H9 (cell line): ENCODE results near the gene ADI1. TPM values are rescaled to one million over a fixed set of nuclear protein-coding genes. Genes with fewer than 3 reads are reported as not detected.
A peak's percentile ranks its signal among the peaks of the same experiment; 100 is the strongest.

ENCODE experiments used
- DNase-seq: peaks from one replicate; pipeline ENCODE4 v3.0.0-alpha.2; 2017
- H2AFZ ChIP-seq: one replicate; pipeline ENCODE4 v1.6.1; 2013; ENCODE audit warnings: mild to moderate bottlenecking, low read length, control low read depth, moderate library complexity
- H2AK5ac ChIP-seq: 2 replicates; pipeline ENCODE4 v1.6.1; 2013; ENCODE audit warnings: low read length, control low read depth, mixed read lengths; ENCODE audit not compliant: insufficient read length
- H2BK120ac ChIP-seq: one replicate; pipeline ENCODE4 v1.6.1; 2013; ENCODE audit warnings: low read depth, mild to moderate bottlenecking, low read length, control low read depth, inconsistent platforms; ENCODE audit not compliant: poor library complexity, severe bottlenecking
- H2BK12ac ChIP-seq: 2 replicates; pipeline ENCODE4 v1.6.1; 2013; ENCODE audit warnings: low read length, control low read depth, mixed read lengths, low read depth; ENCODE audit not compliant: insufficient read length
- H2BK15ac ChIP-seq: 2 replicates; pipeline ENCODE4 v1.6.1; 2013; ENCODE audit warnings: low read depth, low read length, control low read depth
- H2BK20ac ChIP-seq: one replicate; pipeline ENCODE4 v1.6.1; 2013; ENCODE audit warnings: low read depth, mild to moderate bottlenecking, low read length, control low read depth, inconsistent platforms; ENCODE audit not compliant: poor library complexity, severe bottlenecking
- H2BK5ac ChIP-seq: 2 replicates; pipeline ENCODE4 v1.6.1; 2013; ENCODE audit warnings: low read length, control low read depth, mixed read lengths; ENCODE audit not compliant: insufficient read length
- H3K14ac ChIP-seq: 2 replicates; pipeline ENCODE4 v1.6.1; 2013; ENCODE audit warnings: low read length, control low read depth; ENCODE audit not compliant: insufficient read depth
- H3K18ac ChIP-seq: 2 replicates; pipeline ENCODE4 v1.6.1; 2013; ENCODE audit warnings: low read depth, mild to moderate bottlenecking, mixed read lengths, low read length, control low read depth; ENCODE audit not compliant: insufficient read length
- H3K23ac ChIP-seq: 2 replicates; pipeline ENCODE4 v1.6.1; 2013; ENCODE audit warnings: low read length, control low read depth, mixed read lengths, low read depth; ENCODE audit not compliant: insufficient read length
- H3K23me2 ChIP-seq: 2 replicates; pipeline ENCODE4 v1.6.1; 2013; ENCODE audit warnings: low read depth, mild to moderate bottlenecking, mixed read lengths, low read length, control low read depth; ENCODE audit not compliant: insufficient read length, poor library complexity, severe bottlenecking
- H3K27ac ChIP-seq: 2 replicates; pipeline ENCODE4 v1.5.1; 2013; ENCODE audit warnings: low read length, control low read depth, mixed read lengths, low read depth; ENCODE audit not compliant: insufficient read length
- H3K27me3 ChIP-seq: 2 replicates; pipeline ENCODE4 v1.6.1; 2013; ENCODE audit warnings: low read length, control low read depth, inconsistent platforms; ENCODE audit not compliant: insufficient read depth
- H3K4ac ChIP-seq: 2 replicates; pipeline ENCODE4 v1.6.1; 2013; ENCODE audit warnings: low read depth, mild to moderate bottlenecking, control low read depth, inconsistent platforms, low read length, moderate library complexity
- H3K4me1 ChIP-seq: 2 replicates; pipeline ENCODE4 v1.6.1; 2013; ENCODE audit warnings: low read length, control low read depth, inconsistent platforms; ENCODE audit not compliant: insufficient read depth
- H3K4me2 ChIP-seq: 2 replicates; pipeline ENCODE4 v1.6.1; 2013; ENCODE audit warnings: low read length, control low read depth, mixed read lengths; ENCODE audit not compliant: insufficient read length, insufficient read depth
- H3K56ac ChIP-seq: 2 replicates; pipeline ENCODE4 v1.6.1; 2013; ENCODE audit warnings: low read depth, mild to moderate bottlenecking, mixed read lengths, low read length, control low read depth; ENCODE audit not compliant: insufficient read length
- H3K79me1 ChIP-seq: 2 replicates; pipeline ENCODE4 v1.6.1; 2013; ENCODE audit warnings: low read depth, mild to moderate bottlenecking, moderate library complexity, low read length, control low read depth, inconsistent platforms; ENCODE audit not compliant: insufficient read depth, poor library complexity, severe bottlenecking
- H3K79me2 ChIP-seq: 2 replicates; pipeline ENCODE4 v1.6.1; 2013; ENCODE audit warnings: low read length, control low read depth, inconsistent platforms; ENCODE audit not compliant: insufficient read depth
- H3K9ac ChIP-seq: 2 replicates; pipeline ENCODE4 v1.6.1; 2013; ENCODE audit warnings: low read length, control low read depth, mixed read lengths; ENCODE audit not compliant: insufficient read length; ENCODE audit errors: extremely low read depth
- H3K9me3 ChIP-seq: one replicate; pipeline ENCODE4 v1.6.1; 2013; ENCODE audit warnings: low read depth, low read length, inconsistent platforms; ENCODE audit not compliant: control insufficient read depth
- H3T11ph ChIP-seq: one replicate; pipeline ENCODE4 v1.6.1; 2013; ENCODE audit warnings: mild to moderate bottlenecking, low read length, control low read depth, inconsistent platforms
- H4K20me1 ChIP-seq: one replicate; pipeline ENCODE4 v1.6.1; 2013; ENCODE audit not compliant: control insufficient read depth, insufficient read length, insufficient read depth
- H4K5ac ChIP-seq: 2 replicates; pipeline ENCODE4 v1.6.1; 2013; ENCODE audit warnings: low read depth, mild to moderate bottlenecking, mixed read lengths, low read length, control low read depth; ENCODE audit not compliant: insufficient read length
- H4K8ac ChIP-seq: replicated peaks from 2 replicates; pipeline ENCODE4 v1.6.1; 2013; ENCODE audit warnings: low read length, control low read depth, mixed read lengths, low read depth; ENCODE audit not compliant: insufficient read length
- H4K91ac ChIP-seq: 2 replicates; pipeline ENCODE4 v1.6.1; 2013; ENCODE audit warnings: low read depth, mild to moderate bottlenecking, moderate library complexity, mixed read lengths, low read length, control low read depth; ENCODE audit not compliant: insufficient read length
- H3K27ac Mint-ChIP-seq, 3 experiments: 2 replicates in 2 of 3; 3 replicates in 1 of 3; pipeline ENCODE4 v1.8.0; 2020 to 2021; ENCODE audit warnings: mixed read lengths in 3 of 3, mild to moderate bottlenecking in 1 of 3, moderate library complexity in 1 of 3
- H3K27me3 Mint-ChIP-seq: 2 replicates; pipeline ENCODE4 v1.8.0; 2021; ENCODE audit warnings: low read depth, mild to moderate bottlenecking, moderate library complexity, mixed read lengths
- H3K36me3 Mint-ChIP-seq, 3 experiments: 2 replicates in 2 of 3; 3 replicates in 1 of 3; pipeline ENCODE4 v1.8.0; 2020 to 2021; ENCODE audit warnings: low read depth in 3 of 3, mixed read lengths in 3 of 3; ENCODE audit not compliant: insufficient read depth in 1 of 3
- H3K4me1 Mint-ChIP-seq, 2 experiments: 2 replicates each; pipeline ENCODE4 v1.8.0; 2020; ENCODE audit warnings: mixed read lengths in 2 of 2
- H3K4me3 Mint-ChIP-seq, 2 experiments: 2 replicates in 1 of 2; 3 replicates in 1 of 2; pipeline ENCODE4 v1.8.0; 2020 to 2021; ENCODE audit warnings: mild to moderate bottlenecking in 2 of 2, mixed read lengths in 2 of 2, moderate library complexity in 1 of 2
- H3K9me3 Mint-ChIP-seq, 2 experiments: 2 replicates in 1 of 2; 3 replicates in 1 of 2; pipeline ENCODE4 v1.8.0; 2020; ENCODE audit warnings: mild to moderate bottlenecking in 2 of 2, mixed read lengths in 2 of 2, moderate library complexity in 1 of 2
- WGBS: extraction: QIAGEN DNeasy Blood & Tissue Kit; methylation state at CpG from one replicate; pipeline ENCODE4 v1.1.7; 2013; ENCODE audit warnings: missing lambda C conversion rate, low lambda C conversion rate, mixed read lengths; ENCODE audit not compliant: insufficient read length; ENCODE audit errors: extremely low coverage; 5-methylcytosine and 5-hydroxymethylcytosine counted together
- total RNA-seq: library from RNA; stranded (reverse); gene quantifications from 2 replicates; pipeline ENCODE4 v1.2.1, GENCODE V29; 2021
- TF ChIP-seq, protein P1 (sequence below): fragments of 200-600 bp; sonication (generic); conservative IDR thresholded peaks from 3 replicates; pipeline ENCODE4 v1.8.0; 2021; ENCODE audit warnings: antibody characterized with exemption, mild to moderate bottlenecking

Gene ADI1
- total RNA-seq, 1 experiment from 2014 or later = 23.4 TPM

GRCh38 chr2:3488855-3489763 lies 30.2 kb downstream of the ADI1 start:
- Histone ChIP-seq H3K23ac (no peak overlapping the region), H3K56ac (no peak overlapping the region), H3K9me3 (no peaks in the 10 kb centered on the region), H3K79me1 (no peaks in the 10 kb centered on the region), H3K4ac (no peak overlapping the region), H3T11ph (no peak overlapping the region), H3K4me2 (no peak overlapping the region), H2BK5ac (no peak overlapping the region), H2BK120ac (no peak overlapping the region), H3K9ac (no peak overlapping the region), H3K27ac (no peak overlapping the region), H4K20me1 (no peaks in the 10 kb centered on the region), H4K5ac (no peak overlapping the region), H2AFZ (no peak overlapping the region), H3K14ac (peak overlapping the region; percentile 26; the same call in 1 of the 2 replicates), H3K18ac (no peak overlapping the region), H3K4me1 (no peaks in the 10 kb centered on the region), H2BK20ac (no peak overlapping the region), H3K23me2 (no peaks in the 10 kb centered on the region), H3K27me3 (no peaks in the 10 kb centered on the region), H2BK15ac (no peak overlapping the region), H4K8ac (no peak overlapping the region), H2AK5ac (no peak overlapping the region), H3K79me2 (no peaks in the 10 kb centered on the region), H2BK12ac (no peak overlapping the region), H4K91ac (no peak overlapping the region)
- H3K9me3 Mint-ChIP-seq = peaks cover 3 to 8% of the 10 kb centered on the region in 2 experiments; a peak in 2 of 5 replicates
- peaks cover 16 to 25% of the 10 kb centered on the region in 2 experiments for H3K4me1 Mint-ChIP-seq
- WGBS = no CpG with 5 or more reads among the region's 27 CpGs
- H3K36me3 Mint-ChIP-seq = peaks cover 15 to 18% (median 16%) of the 10 kb centered on the region in 3 experiments
- TF ChIP-seq, protein P1, sequence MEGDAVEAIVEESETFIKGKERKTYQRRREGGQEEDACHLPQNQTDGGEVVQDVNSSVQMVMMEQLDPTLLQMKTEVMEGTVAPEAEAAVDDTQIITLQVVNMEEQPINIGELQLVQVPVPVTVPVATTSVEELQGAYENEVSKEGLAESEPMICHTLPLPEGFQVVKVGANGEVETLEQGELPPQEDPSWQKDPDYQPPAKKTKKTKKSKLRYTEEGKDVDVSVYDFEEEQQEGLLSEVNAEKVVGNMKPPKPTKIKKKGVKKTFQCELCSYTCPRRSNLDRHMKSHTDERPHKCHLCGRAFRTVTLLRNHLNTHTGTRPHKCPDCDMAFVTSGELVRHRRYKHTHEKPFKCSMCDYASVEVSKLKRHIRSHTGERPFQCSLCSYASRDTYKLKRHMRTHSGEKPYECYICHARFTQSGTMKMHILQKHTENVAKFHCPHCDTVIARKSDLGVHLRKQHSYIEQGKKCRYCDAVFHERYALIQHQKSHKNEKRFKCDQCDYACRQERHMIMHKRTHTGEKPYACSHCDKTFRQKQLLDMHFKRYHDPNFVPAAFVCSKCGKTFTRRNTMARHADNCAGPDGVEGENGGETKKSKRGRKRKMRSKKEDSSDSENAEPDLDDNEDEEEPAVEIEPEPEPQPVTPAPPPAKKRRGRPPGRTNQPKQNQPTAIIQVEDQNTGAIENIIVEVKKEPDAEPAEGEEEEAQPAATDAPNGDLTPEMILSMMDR = no peak
- DNase-seq = peak; percentile 36
- H3K27me3 Mint-ChIP-seq = peaks cover 1% of the 10 kb centered on the region; the same call in 1 of the 2 replicates
- no peak overlapping the region for H3K4me3 Mint-ChIP-seq
- peak overlapping the region in 2 of 3 experiments; percentile 7 to 90; a peak in 3 of 7 replicates for H3K27ac Mint-ChIP-seq
